Measurements from ENCODE around the gene SAMD14.

- TF ChIP-seq CHD1 (IDR thresholded peaks at IDR 0.05; ENCODE audit: low read depth, low read length), result no peak
- TF ChIP-seq CTCF (conservative IDR thresholded peaks at IDR 0.05; ENCODE audit: low read depth, low read length), result no peak
- TF ChIP-seq POLR2A (IDR thresholded peaks at IDR 0.05; ENCODE audit: low read depth, low read length), result no peak
- no peak for TF ChIP-seq RFX5 (IDR thresholded peaks at IDR 0.05; ENCODE audit: low read depth, low read length)
- TF ChIP-seq SMC3 (IDR thresholded peaks at IDR 0.05; ENCODE audit: low read depth, low read length), result no peak
- no peak for TF ChIP-seq CEBPB (IDR thresholded peaks at IDR 0.05; ENCODE audit: low read depth, low read length)
- TF ChIP-seq RCOR1 (IDR thresholded peaks at IDR 0.05; ENCODE audit: insufficient replicate concordance, low read length), result no peak
- TF ChIP-seq RAD21 (IDR thresholded peaks at IDR 0.05; ENCODE audit: low read length), result no peak
- TF ChIP-seq MAZ (IDR thresholded peaks at IDR 0.05; ENCODE audit: borderline replicate concordance, low read depth, low read length), result no peak
- no peak for TF ChIP-seq FOS (IDR thresholded peaks at IDR 0.05; ENCODE audit: low read depth, low read length)
- TF ChIP-seq, protein P1, sequence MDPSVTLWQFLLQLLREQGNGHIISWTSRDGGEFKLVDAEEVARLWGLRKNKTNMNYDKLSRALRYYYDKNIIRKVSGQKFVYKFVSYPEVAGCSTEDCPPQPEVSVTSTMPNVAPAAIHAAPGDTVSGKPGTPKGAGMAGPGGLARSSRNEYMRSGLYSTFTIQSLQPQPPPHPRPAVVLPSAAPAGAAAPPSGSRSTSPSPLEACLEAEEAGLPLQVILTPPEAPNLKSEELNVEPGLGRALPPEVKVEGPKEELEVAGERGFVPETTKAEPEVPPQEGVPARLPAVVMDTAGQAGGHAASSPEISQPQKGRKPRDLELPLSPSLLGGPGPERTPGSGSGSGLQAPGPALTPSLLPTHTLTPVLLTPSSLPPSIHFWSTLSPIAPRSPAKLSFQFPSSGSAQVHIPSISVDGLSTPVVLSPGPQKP (IDR thresholded peaks at IDR 0.05; ENCODE audit: borderline replicate concordance, low read depth, low read length), result no peak
- no peak for TF ChIP-seq USF2 (IDR thresholded peaks at IDR 0.05; ENCODE audit: low read depth, low read length)
- no peak for TF ChIP-seq BHLHE40 (IDR thresholded peaks at IDR 0.05; ENCODE audit: low read depth, low read length)
- TF ChIP-seq MAFK (IDR thresholded peaks at IDR 0.05; ENCODE audit: low read depth, low read length), result no peak
Measured at GRCh38 chr17:50162466-50163254, 32.7 kb upstream of the SAMD14 start.
